Measurements from ENCODE around the gene PSD4.

The PSD4 gene

DNA sequence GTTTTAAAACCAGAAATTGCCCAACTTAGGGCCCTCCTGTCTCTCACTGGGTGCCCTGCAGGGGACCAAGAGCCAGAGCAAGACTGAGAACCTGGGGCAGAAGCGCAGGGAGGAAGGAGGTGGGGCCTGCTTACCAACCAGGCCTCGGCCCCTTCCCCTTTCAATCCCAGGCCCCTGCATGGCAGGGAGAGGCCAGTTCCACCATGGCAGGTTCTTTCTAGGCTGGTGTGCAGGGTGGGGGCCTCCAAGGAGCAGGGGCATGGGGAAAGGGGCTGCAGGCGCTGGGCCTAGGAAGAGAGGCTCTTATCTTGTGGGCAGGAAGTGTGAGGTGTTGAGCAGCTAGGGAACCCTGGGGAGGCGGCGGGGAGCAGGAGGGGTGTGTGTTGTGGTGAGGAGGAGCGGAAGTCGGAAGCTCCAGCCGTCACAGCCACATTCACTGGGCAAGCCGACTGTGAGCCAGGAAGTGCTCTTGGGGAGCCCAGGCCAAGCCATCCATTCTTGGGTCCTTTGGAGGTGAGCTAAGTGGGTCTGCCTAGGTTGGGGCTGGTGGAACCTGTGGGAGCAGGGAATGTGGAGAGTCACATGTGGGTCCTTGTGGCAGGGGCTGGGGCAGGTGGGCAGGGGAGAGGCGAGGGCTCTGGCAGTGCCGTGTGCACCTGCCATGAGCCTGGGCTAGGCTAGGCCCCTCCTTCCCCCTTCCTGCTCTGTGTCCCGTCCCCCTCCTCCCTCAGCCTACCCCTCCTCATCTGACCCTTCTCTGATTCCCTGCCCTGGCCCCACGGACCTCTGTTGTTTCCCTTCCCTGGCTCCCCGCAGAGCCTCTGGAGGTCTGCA lies at the start of gene PSD4:
Gene PSD4, plus strand, starts transcription at position 430 of the 834 bp plus-strand sequence. CDS start 8,486 bp downstream, outside the sequence.
- peak; percentile 73 for DNase-seq

DNA sequence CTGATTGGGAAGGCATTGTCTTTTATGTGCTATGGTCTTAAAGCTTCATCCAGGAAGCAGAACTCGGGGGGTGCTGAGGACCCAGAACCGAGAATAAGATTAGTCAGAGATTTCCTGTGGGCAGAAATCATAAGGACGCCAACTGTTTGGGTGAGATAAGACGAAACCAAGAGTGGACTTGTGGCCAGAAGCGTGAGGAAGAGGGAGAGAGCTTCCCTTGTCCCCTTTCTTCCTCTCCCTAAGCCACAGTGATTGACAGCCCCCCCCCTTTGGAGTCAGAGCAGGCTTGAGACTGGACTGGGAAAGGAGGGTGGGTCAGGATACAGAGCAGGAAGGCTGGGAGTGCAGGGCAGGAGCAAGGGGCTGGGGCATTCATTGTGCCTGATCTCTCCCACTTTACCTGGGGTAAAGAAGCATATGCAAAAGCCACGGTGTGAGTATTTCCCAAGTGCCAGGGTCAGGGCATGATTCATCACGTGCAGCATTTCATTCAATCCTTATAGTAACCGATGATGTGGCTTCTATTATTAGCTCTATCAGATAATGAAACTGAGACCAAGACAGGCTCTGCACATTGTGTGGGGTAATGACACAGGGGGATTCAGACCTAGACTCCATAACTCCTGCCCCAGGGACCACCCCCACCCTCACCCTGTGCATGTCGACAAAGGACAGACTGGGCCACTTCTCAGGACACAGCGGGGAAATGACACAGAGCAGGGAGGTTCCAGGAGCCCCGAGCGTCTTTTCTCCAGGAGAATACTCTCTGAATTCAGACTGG lies 49.4 kb upstream of the PSD4 start:
- no peak for DNase-seq

DNA sequence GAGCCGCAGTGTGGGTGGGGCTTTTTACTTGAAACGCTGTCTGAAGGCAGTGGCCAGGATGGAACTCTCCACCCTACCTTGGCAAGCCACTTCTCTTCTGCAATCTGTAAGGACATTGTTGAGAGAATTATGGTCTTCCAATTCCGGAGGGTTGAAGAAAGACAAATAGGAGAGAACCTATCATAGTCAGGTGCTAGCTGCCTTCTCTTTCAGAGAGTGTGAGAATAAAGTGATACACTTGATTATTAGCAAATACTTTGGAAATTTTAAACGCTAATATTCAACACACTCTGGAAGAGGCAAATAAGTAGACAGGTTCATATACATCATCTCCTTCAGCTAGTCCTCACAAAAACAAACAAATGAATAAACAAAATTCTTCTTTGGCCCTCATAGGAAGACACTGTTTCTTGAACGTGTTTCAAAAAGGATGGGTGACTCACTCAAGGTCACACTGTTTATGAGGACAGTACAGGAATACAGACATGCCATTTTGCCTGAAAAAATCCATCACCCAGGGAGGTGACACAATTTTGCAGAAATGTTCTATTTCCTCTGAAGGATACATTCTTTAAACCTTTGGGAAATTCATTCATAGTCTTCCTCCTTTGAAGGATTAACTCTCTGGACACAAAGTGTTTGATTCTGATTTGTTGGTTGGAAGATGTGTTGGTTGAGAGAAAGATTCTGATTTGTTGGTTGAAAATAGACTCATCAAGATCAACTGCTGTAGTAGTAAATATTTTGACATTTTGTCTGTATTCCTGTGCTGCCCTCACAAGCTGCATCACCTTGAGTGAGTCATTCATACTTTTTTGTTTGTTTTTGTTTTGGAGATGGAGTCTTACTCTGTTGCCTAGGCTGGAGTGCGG lies 48.6 kb upstream of the PSD4 start:
- DNase-seq: no peak

DNA sequence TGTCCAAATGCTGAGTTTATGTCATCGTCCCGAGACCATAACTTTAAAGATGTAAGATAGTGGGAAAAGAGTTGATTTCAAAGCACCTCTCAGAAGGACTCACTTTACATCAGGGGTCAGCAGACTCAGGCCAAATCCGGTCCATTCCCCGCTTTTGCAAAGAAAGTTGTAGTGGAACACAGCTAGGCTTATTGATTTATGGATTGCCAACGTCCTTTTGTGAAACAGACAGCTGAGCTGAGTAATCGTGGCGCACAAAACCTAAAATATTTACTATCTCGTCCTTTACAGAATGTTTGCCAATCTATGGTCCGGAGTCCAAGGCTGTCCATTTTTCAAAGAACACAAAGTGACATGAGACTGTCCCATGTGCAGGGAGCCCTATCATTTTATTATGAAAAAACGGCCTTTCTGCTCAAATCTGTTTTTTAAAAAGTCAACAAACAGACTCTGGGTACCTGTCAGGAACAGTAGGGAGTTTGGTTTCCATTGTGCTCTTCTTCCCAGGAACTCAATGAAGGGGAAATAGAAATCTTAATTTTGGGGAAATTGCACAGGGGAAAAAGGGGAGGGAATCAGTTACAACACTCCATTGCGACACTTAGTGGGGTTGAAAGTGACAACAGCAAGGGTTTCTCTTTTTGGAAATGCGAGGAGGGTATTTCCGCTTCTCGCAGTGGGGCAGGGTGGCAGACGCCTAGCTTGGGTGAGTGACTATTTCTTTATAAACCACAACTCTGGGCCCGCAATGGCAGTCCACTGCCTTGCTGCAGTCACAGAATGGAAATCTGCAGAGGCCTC lies 46.7 kb upstream of the PSD4 start, which contains the start of gene IL1RN:
Gene IL1RN, plus strand, starts transcription at position 754 of the 801 bp plus-strand sequence. Its CDS starts 27 bp downstream, at position 781.
- DNase-seq: no peak

DNA sequence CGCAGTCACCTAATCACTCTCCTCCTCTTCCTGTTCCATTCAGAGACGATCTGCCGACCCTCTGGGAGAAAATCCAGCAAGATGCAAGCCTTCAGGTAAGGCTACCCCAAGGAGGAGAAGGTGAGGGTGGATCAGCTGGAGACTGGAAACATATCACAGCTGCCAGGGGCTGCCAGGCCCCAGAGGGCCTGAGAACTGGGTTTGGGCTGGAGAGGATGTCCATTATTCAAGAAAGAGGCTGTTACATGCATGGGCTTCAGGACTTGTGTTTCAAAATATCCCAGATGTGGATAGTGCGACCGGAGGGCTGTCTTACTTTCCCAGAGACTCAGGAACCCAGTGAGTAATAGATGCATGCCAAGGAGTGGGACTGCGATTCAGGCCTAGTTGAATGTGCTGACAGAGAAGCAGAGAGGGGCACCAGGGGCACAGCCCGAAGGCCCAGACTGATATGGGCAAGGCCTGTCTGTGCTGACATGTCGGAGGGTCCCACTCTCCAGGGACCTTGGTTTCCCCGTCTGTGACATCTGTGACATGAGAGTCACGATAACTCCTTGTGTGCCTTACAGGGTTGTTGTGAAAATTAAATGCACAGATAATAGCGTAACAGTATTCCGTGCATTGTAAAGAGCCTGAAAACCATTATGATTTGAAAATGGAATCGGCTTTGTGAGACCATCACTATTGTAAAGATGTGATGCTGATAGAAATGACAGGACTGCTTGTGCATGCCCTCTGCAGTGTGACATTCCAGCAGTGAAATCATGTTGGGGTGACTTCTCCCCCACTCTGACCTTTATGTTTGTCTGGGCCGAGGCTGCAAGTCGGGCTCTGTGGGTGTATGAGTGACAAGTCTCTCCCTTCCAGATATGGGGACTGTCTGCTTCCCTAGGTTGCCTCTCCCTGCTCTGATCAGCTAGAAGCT lies 45.9 kb upstream of the PSD4 start:
- DNase-seq: no peak

DNA sequence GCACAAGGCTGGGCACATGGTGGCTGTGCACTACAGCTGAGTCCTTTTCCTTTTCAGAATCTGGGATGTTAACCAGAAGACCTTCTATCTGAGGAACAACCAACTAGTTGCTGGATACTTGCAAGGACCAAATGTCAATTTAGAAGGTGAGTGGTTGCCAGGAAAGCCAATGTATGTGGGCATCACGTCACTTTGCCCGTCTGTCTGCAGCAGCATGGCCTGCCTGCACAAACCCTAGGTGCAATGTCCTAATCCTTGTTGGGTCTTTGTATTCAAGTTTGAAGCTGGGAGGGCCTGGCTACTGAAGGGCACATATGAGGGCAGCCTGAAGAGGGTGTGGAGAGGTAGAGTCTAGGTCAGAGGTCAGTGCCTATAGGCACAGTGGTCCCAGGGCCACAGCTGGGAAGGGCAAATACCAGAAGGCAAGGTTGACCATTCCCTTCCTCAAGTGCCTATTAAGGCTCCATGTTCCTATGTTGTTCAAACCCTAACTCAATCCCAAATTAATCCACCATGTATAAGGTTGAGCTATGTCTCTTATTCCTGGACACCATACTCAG lies 44.2 kb upstream of the PSD4 start:
- DNase-seq: no peak

DNA sequence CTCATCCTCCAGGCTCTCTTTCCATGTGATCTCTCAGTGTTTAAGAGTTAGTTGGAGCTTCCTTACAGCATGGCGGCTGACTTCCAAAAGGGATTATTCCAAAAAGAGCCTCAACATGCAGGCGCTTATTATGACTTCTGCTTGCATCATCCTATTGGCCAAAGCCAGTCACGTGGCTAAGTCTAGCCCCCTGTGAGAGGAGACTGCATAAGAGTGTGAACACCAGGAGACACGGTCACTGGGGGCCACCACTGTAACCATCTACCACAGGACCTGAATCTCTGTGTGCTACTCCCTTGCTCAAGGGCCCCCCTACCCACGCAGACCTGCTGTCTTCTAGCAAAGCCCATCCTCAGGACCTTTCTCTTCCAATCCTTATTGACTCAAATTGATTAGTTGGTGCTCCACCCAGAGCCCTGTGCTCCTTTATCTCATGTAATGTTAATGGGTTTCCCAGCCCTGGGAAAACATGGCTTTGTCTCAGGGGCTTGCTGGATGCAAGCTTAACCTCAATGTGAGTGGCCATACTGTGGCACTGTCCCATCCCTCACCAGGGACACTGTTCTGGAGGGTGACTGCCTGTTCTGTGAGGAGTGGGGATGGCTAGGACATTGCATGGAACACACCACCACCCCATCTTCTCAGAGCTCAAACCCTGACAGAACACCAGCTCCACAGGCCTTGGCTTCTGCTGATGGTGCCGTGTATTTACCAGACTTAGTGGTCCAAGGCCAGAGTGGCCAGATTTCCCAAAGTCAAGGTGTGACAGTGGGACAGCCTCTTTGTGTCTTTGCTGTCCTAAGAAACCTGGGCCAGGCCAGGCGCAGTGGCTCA lies 42.2 kb upstream of the PSD4 start:
- DNase-seq: no peak

DNA sequence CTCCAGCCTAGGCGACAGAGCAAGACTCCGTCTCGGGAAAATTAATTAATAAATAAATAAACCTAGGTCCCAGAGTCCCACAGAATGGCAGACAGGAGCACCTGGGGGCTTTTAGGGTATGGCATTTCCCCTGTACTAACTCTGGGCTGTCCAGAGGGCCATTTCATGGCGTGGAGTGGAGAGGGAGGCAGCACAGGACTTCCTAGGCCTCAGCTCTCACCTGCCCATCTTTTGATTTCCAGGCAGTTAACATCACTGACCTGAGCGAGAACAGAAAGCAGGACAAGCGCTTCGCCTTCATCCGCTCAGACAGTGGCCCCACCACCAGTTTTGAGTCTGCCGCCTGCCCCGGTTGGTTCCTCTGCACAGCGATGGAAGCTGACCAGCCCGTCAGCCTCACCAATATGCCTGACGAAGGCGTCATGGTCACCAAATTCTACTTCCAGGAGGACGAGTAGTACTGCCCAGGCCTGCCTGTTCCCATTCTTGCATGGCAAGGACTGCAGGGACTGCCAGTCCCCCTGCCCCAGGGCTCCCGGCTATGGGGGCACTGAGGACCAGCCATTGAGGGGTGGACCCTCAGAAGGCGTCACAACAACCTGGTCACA lies 41.3 kb upstream of the PSD4 start:
- no peak for DNase-seq

DNA sequence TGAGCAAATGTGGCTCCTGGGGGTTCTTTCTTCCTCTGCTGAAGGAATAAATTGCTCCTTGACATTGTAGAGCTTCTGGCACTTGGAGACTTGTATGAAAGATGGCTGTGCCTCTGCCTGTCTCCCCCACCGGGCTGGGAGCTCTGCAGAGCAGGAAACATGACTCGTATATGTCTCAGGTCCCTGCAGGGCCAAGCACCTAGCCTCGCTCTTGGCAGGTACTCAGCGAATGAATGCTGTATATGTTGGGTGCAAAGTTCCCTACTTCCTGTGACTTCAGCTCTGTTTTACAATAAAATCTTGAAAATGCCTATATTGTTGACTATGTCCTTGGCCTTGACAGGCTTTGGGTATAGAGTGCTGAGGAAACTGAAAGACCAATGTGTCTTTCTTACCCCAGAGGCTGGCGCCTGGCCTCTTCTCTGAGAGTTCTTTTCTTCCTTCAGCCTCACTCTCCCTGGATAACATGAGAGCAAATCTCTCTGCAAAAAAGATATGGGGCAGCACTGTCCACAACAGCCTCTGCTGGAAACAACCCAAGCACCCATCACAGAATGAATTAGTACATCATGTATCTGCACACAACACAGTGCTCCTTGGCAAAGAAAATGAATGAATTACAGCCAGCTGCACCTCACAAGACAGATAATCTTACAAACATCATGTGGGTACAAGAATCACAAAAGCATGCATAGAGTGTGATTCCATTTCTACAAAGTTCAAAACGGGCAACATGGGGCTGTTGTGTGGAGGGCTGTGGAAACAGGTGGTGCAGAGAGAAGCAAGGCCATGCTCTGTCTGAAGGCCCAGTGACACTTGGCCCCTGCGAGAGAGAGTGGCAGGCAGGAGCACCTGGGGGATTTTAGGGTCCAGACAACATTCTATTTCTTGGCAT lies 39.8 kb upstream of the PSD4 start:
- no peak for DNase-seq

DNA sequence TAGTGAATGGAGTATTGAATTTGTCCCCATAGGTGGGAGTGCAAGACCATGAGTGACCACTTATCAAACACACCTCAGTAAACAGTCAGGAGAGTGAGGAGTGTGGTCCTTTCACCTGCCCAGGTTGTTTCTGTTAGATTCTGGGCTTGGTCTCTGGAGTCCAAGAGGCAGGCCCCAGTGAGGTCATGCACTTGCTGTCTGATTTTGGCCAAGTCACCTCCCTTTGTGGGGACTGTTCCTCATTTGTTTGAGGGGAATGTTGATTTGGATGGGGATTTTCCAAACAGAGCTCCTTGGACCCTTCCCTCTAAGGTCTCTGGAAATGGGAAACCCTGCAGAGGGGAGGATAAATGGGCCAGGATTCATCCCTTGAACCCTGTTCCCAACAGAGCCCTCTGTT lies 39.1 kb upstream of the PSD4 start:
- DNase-seq: no peak

DNA sequence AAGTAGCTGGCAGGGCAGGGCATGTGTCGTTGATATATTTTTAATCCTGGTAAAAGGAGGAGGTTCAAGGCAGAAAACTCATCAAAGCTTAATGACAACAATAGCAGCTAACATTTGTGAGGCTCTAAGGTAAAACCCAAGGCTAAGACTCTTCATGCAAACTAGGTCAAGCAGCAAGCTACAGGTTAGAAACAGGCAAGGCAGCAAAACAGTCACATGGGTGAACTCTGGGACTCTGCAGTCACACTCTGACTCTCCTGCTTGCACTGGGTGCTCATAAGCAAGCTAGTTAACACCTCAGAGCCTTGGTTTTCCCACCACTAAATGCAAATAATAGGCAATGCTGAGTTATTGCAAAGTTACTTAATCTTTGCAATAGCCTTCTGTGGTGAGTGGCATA lies 38.5 kb upstream of the PSD4 start:
- DNase-seq: no peak

DNA sequence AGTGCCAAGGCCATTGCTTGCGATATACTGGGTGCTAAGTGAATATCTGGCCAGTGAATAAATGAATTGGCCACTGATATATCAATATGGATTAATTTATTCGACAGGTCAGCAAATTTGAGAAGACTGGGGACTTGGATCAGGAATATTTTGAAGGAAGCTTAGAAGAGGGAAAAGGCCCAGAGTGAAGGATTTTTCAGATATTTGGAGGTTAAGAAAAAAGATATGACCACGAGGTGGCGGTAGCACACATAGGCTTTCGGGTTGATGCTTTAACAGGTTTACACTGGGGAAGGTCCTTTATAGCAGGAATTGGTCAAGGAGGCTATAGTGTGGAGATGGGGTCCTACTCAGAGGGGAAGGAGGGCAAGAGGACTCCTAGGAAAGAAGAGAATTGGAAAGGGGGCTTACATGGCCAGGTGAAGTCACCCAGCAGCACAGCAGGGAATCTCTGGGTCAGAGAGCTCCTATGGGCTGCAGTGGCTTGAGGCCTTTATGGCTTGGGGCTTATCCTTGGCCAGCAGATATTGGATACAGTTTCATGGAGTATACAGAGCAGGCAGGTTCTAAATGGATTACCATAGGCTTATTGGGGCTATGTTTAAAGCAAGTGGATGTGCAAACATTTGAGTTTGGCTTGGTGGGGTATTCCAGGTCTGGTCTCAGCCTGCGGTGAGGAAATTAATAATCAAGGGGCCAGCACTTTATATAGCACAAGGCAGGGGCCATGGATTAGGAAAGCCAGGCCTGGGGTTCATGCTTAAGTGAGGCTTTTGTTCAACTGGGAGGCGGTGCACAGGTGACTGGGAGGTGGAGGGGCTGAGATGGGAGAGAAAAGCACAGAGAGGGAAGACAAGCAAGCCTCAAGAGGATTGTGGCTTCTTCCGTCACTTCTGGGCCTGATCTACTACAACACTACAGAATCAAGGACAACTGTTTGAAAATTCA lies 36.7 kb upstream of the PSD4 start:
- no peak for DNase-seq

DNA sequence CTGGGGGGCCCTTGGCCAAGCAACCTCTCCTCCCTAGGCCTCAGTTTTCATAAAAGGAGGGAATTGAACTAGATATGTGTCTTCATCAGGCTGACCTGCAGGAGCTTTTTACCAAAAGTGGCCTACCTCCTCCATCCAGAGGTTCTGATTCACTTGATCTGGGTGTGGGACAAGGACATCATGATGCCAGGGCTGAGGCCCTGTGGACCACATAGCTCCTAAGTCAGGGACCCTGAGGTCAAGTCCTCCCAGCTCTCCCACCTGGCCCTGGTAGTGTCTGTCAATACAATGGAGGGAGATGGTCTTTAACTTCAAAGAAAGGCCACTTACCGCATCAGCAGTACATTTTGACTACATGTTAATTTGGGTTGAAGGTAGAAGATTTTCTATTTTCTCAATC lies 35.9 kb upstream of the PSD4 start:
- DNase-seq: no peak

DNA sequence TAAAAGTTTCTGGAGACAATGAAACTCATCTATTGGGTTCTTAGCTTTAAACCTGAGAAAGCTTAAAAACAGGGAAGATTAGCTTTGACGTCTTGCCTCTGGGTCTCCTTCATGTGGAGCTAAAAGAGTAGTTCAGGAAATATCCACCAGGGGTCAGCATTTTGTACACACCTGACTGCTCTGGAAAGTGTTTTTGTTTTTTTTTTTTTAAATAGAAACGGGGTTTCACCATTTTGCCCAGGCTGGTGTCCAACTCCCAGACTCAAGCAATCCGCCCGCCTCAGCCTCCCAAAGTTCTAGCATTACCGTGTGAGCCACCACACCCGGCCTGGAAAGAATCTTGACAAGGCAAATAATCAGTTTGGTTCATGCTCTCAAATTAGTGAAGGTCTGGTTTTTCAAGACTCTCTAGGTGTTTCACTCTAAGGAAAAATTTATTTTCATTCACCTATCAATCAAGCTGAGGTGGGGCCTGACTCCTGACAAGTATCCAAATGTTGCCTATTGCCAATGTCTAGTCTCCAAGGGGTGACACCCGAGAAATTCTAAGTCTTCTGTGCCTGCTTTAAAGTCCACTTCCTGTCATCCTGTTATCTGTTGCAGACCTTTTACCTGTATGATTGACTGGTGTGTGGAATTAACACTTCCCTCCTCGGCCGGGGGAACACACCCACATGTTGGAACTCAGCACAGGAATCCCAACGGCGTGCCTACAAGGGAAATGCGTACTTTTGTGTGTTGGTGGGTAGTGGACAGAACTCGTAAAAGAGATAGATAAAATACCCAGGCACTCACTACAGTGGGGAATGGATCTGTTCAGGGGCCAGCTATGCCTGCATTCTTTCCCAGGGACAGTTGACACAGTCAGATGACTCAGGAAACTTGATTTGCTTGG lies 35.1 kb upstream of the PSD4 start:
- peak; percentile 54 for DNase-seq

DNA sequence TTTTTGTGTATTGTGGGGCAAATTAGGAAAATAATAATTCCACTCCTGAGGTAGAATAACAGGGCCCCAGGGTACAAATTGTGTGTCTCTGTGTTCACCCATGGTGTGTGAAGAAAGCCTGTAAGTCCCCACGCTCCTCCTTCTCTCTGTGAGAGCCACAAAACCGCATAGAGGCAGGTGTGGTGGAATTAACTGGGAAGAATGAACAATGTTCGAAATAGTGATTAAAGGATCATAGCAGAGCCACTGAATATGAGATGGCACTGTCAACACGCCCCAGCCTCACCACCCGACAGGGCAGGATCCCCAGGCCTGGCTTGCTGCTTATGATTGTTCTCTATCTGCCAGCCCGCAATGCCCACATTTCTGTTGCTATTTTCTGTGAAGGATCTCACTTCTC lies 32.3 kb upstream of the PSD4 start:
- DNase-seq: no peak

DNA sequence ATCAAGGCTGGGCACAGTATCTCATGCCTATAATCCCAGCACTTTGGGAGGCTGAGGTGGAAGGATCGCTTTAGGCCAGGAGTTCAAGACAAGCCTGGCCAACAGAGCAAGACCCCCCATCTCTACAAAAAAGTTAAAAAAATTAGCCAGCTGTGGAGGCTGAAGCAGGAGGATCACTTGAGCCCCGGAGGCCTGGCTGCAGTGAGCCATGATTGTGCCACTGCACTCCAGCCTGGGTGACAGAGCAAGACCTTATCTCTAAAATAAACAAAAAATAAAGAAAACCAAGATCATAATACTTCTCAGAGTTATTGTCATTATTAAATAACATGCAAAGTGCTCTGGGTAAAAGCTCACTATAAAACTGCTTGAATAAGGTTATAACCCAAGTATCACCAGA lies 31.5 kb upstream of the PSD4 start:
- DNase-seq: no peak

Data from activated T-cell treated with anti-CD3 and anti-CD28 coated beads for 4 hours (primary cell).